OCI-LY7 (cell line): Measurements from ENCODE around the gene KRTAP5-5. TPM values are rescaled to one million over a fixed set of nuclear protein-coding genes. Genes with fewer than 3 reads are reported as not detected.

Experiments used
- BruUV-seq: library from RNA; stranded (reverse); fragments of 400-500 nt; replicated peaks from 2 replicates; lab custom pipeline; 2021; lab: Mats Ljungman, UMichigan
- CTCF ChIA-PET: fragments of 300-600 bp; sonication (Branson Sonifier 250); formaldehyde crosslinking; loops from one replicate; lab custom pipeline; 2022; ENCODE audit warnings: antibody characterized with exemption; ENCODE audit not compliant: unreplicated experiment; lab: Charles Lee
- POLR2A ChIA-PET: fragments of 300-600 bp; sonication (Branson Sonifier 250); formaldehyde crosslinking; loops from one replicate; lab custom pipeline; 2022; ENCODE audit warnings: antibody characterized with exemption; lab: Charles Lee
- DNase-seq: peaks from one replicate; pipeline ENCODE4 v3.0.0-alpha.2; 2015; ENCODE audit warnings: low spot score
- H2AFZ ChIP-seq: fragments of 200-600 bp; sonication (generic), shearing (Covaris generic); 2 replicates; pipeline ENCODE4 v1.6.1; 2014; ENCODE audit warnings: mild to moderate bottlenecking, antibody characterized with exemption, low read length, moderate library complexity
- H3K27ac ChIP-seq: fragments of 200-600 bp; sonication (generic); 2 replicates; pipeline ENCODE4 v1.5.1; 2014; ENCODE audit warnings: mixed run types, low read depth, mild to moderate bottlenecking, moderate library complexity, low read length, inconsistent platforms; ENCODE audit not compliant: poor library complexity, severe bottlenecking
- H3K36me3 ChIP-seq: fragments of 200-600 bp; sonication (generic); 2 replicates; pipeline ENCODE4 v1.6.1; 2014; ENCODE audit warnings: mild to moderate bottlenecking, antibody characterized with exemption, low read length, moderate library complexity, mixed read lengths; ENCODE audit not compliant: insufficient read depth
- H3K4me1 ChIP-seq: fragments of 200-600 bp; sonication (generic); 2 replicates; pipeline ENCODE4 v1.5.1; 2014; ENCODE audit warnings: mild to moderate bottlenecking, low read length; ENCODE audit not compliant: insufficient read depth, poor library complexity, severe bottlenecking
- H3K4me2 ChIP-seq: fragments of 200-600 bp; sonication (generic); 2 replicates; pipeline ENCODE4 v1.6.1; 2014; ENCODE audit warnings: mild to moderate bottlenecking, low read length
- H3K4me3 ChIP-seq: fragments of 200-600 bp; sonication (generic); 2 replicates; pipeline ENCODE4 v1.5.1; 2014; ENCODE audit warnings: mild to moderate bottlenecking, low read depth, low read length; ENCODE audit not compliant: poor library complexity, severe bottlenecking
- H3K79me2 ChIP-seq: fragments of 200-600 bp; sonication (generic); 2 replicates; pipeline ENCODE4 v1.6.1; 2016; ENCODE audit warnings: low read depth, mild to moderate bottlenecking, low read length, moderate library complexity, mixed read lengths; ENCODE audit not compliant: insufficient read depth
- H3K9me2 ChIP-seq: fragments of 200-600 bp; sonication (generic); 2 replicates; pipeline ENCODE4 v1.6.1; 2016; ENCODE audit warnings: mild to moderate bottlenecking, low read length, mixed read lengths; ENCODE audit not compliant: insufficient read depth
- H3K9me3 ChIP-seq: fragments of 200-600 bp; sonication (generic); 2 replicates; pipeline ENCODE4 v1.6.1; 2014; ENCODE audit warnings: mild to moderate bottlenecking, mixed run types, low read length, mixed read lengths
- H4K20me1 ChIP-seq: fragments of 200-600 bp; sonication (generic); 2 replicates; pipeline ENCODE4 v1.6.1; 2014; ENCODE audit warnings: mild to moderate bottlenecking, antibody characterized with exemption, low read length, moderate library complexity, mixed read lengths; ENCODE audit not compliant: insufficient read depth
- EZH2phosphoT487 ChIP-seq: fragments of 200-600 bp; sonication (generic); IDR thresholded peaks from 2 replicates; pipeline ENCODE4 v1.6.1; 2018; ENCODE audit warnings: low read depth, borderline replicate concordance, mild to moderate bottlenecking, mixed run types, antibody characterized with exemption, low read length, moderate library complexity, mixed read lengths
- intact Hi-C: fragments of 100-400 bp; cut with micrococcal nuclease; formaldehyde crosslinking; loops from one replicate; pipeline ENCODE4 v1.10.0; 2022; ENCODE audit not compliant: unreplicated experiment
- total RNA-seq, 2 experiments: library from RNA; depleted of rRNA in 1 of 2; stranded (reverse); fragments of >200 nt in 1 of 2; shearing (Covaris generic) in 1 of 2; gene quantifications; 2 replicates each; pipeline ENCODE4 v1.2.3, GENCODE V29; 2014 to 2022
- TF ChIP-seq, protein P1 (sequence below): fragments of 200-600 bp; sonication (generic); conservative IDR thresholded peaks from 2 replicates; pipeline ENCODE4 v1.5.1; 2014; ENCODE audit warnings: mild to moderate bottlenecking, antibody characterized with exemption, low read length, moderate library complexity, mixed read lengths

The KRTAP5-5 gene
- total RNA-seq, 2 experiments from 2014 or later, result not detected

DNA sequence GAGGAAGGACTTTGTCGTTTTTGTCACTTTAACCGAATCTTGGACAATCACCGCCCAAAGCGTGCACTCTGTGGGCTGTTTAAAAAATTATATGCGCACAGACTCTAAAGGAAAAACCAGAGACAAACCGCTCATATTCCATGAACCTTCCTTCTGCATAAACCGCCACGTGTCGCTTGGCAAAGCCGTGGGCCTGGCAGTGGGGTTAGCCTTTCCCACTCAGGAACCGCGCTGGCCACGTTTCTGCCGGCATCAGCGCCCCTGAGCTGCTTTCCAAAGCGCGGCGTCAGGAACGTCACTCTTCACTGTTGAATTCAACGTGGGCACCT is 22.8 kb downstream of the KRTAP5-5 start:
- Histone ChIP-seq H3K9me3 (no peaks in the 10 kb centered on the region), H3K4me1 (no peaks in the 10 kb centered on the region), H3K79me2 (no peaks in the 10 kb centered on the region), H2AFZ (no peak overlapping the region), H3K27ac (no peak overlapping the region), H3K36me3 (no peaks in the 10 kb centered on the region), H3K4me2 (no peak overlapping the region), H3K9me2 (no peaks in the 10 kb centered on the region), H4K20me1 (no peaks in the 10 kb centered on the region), H3K4me3 (no peak overlapping the region)
- ChIA-PET POLR2A (no interaction called here), CTCF (interaction anchor here (0.5 to 1.0 kb wide), 5 partner anchors 8 to 176 kb away, joined by 3 to 4 read pairs (median 3); no protein-coding TSS in a partner anchor)
- no peak for DNase-seq
- BruUV-seq, result no TSS peak
- intact Hi-C loops, result loop anchor here (1.0 to 10.0 kb wide), 3 partner anchors 40 to 502 kb away; no protein-coding TSS in a partner anchor
- TF ChIP-seq EZH2phosphoT487, result no peak
- TF ChIP-seq, protein P1, sequence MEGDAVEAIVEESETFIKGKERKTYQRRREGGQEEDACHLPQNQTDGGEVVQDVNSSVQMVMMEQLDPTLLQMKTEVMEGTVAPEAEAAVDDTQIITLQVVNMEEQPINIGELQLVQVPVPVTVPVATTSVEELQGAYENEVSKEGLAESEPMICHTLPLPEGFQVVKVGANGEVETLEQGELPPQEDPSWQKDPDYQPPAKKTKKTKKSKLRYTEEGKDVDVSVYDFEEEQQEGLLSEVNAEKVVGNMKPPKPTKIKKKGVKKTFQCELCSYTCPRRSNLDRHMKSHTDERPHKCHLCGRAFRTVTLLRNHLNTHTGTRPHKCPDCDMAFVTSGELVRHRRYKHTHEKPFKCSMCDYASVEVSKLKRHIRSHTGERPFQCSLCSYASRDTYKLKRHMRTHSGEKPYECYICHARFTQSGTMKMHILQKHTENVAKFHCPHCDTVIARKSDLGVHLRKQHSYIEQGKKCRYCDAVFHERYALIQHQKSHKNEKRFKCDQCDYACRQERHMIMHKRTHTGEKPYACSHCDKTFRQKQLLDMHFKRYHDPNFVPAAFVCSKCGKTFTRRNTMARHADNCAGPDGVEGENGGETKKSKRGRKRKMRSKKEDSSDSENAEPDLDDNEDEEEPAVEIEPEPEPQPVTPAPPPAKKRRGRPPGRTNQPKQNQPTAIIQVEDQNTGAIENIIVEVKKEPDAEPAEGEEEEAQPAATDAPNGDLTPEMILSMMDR, result no peak

DNA sequence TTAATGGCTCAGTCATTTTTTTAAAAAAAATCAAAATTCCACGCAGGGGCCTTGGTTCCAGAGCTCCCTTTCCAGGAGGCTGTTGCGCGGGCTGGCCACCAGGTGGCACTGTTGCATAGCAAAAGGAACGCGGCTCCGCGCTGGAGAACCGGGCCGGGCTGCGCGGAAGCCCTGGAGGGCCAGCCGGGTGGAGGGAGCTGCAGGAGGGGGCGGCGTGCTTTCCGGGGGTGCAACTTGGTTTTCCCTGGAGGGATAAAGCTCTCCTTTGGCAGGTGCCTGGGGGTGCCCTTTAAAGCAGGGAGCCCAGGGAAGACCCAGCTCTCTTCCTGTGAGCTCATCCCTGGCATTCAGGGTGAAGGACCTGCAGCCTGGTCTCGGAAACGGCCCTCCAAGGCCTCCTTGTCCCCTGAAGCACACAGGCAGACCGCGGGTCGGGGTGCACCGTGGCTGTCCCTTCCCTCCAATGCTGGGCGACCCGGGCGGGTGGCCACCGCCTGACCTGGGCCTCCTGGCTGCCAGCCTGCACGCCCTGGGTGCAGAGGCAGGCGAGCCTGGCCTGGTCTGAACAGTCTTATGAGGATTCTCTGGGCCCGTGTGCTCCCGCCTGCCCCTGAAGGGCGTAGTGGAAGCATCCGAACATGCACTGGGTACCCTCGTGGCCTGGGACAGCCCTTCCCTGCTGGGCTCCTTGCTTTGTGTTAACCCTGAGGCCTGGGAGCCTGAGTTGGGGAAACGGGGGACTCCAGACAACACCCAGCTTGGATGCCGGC is 23.4 kb downstream of the KRTAP5-5 start:
- intact Hi-C loops, result loop anchor here (1.0 to 10.0 kb wide), 3 partner anchors 39 to 502 kb away; no protein-coding TSS in a partner anchor
- Histone ChIP-seq H3K36me3 (no peaks in the 10 kb centered on the region), H3K79me2 (no peaks in the 10 kb centered on the region), H3K4me3 (no peak overlapping the region), H3K9me3 (no peaks in the 10 kb centered on the region), H3K9me2 (no peaks in the 10 kb centered on the region), H3K4me2 (no peak overlapping the region), H3K27ac (no peak overlapping the region), H3K4me1 (no peaks in the 10 kb centered on the region), H2AFZ (no peak overlapping the region), H4K20me1 (no peaks in the 10 kb centered on the region)
- BruUV-seq, result no TSS peak
- ChIA-PET CTCF (interaction anchor here (0.6 to 1.0 kb wide), 4 partner anchors 8 to 176 kb away, joined by 3 to 4 read pairs (median 3); no protein-coding TSS in a partner anchor), POLR2A (no interaction called here)
- TF ChIP-seq EZH2phosphoT487, result no peak
- TF ChIP-seq, protein P1, result peak; percentile 96
- peak; percentile 57 for DNase-seq
